ENCODE measurements around the gene TLE5.

TLE5 gene

DNA sequence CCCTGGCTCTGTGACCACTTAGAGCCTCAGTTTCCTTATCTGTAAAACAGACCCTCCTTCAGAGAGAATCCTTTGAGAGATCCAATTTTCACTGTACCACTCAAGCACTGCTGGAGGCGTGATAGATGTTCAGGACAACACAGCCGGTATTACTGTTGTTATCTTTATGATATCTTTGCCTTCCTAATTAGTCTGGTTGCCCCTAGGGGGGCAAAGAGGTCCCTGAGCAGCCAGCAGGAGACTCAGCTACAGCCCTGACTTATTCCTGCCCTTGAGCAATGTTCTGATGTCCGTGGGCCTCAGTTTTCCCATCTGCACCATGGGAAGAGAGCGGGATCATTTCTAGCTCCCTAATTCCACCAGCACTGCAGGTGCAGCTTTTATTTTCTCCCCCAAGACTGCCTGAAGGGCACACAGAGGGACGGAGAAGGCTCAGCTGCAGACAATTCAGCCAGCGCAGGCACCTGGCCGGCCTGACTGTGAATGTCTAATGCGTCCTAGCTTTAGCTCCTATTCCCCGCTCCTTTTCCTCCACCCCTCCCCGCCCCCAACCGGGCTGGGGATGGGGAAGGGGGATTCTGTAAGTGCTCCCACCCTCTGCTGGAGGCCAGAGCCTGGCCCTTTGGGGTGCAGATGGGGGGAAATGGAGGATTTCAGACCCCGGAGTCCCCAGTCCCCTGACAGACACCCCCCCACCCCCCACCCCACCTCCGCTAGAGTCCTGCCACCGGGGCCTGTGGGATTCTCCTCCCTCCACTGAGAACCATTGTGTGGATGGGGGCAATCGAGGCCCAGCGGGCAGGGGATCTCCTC is 16.2 kb downstream of the TLE5 start:
- Histone ChIP-seq H3K79me2 (ENCODE audit: insufficient read depth, low read length) (no peaks in the 10 kb centered on the region), H3K9me3 (ENCODE audit: insufficient read depth, low read length) (no peaks in the 10 kb centered on the region), H3K9me2 (replicated peaks; ENCODE audit: insufficient read depth, low read length) (no peaks in the 10 kb centered on the region), H4K20me1 (ENCODE audit: low read depth, low read length) (no peaks in the 10 kb centered on the region), H3K9ac (ENCODE audit: low read length) (no peak overlapping the region), H2AFZ (ENCODE audit: low read depth, low read length, severe bottlenecking) (no peak overlapping the region), H3K27ac (ENCODE audit: low read depth, low read length) (no peak overlapping the region), H3K4me3 (ENCODE audit: insufficient read depth, low read length, poor library complexity, severe bottlenecking) (no peak overlapping the region), H3K4me2 (ENCODE audit: low read depth, low read length, poor library complexity, severe bottlenecking) (no peak overlapping the region), H3F3A (ENCODE audit: insufficient read depth) (no peaks in the 10 kb centered on the region), H3K27me3 (ENCODE audit: low read length) (no peaks in the 10 kb centered on the region), H3K36me3 (ENCODE audit: low read length) (no peaks in the 10 kb centered on the region)
- TF ChIP-seq EZH2phosphoT487 (conservative IDR thresholded peaks at IDR 0.05; ENCODE audit: low read length) = no peak
- TF ChIP-seq, protein P1, sequence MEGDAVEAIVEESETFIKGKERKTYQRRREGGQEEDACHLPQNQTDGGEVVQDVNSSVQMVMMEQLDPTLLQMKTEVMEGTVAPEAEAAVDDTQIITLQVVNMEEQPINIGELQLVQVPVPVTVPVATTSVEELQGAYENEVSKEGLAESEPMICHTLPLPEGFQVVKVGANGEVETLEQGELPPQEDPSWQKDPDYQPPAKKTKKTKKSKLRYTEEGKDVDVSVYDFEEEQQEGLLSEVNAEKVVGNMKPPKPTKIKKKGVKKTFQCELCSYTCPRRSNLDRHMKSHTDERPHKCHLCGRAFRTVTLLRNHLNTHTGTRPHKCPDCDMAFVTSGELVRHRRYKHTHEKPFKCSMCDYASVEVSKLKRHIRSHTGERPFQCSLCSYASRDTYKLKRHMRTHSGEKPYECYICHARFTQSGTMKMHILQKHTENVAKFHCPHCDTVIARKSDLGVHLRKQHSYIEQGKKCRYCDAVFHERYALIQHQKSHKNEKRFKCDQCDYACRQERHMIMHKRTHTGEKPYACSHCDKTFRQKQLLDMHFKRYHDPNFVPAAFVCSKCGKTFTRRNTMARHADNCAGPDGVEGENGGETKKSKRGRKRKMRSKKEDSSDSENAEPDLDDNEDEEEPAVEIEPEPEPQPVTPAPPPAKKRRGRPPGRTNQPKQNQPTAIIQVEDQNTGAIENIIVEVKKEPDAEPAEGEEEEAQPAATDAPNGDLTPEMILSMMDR (IDR thresholded peaks at IDR 0.05; ENCODE audit: insufficient read depth, low read length, poor library complexity, severe bottlenecking) = no peak

DNA sequence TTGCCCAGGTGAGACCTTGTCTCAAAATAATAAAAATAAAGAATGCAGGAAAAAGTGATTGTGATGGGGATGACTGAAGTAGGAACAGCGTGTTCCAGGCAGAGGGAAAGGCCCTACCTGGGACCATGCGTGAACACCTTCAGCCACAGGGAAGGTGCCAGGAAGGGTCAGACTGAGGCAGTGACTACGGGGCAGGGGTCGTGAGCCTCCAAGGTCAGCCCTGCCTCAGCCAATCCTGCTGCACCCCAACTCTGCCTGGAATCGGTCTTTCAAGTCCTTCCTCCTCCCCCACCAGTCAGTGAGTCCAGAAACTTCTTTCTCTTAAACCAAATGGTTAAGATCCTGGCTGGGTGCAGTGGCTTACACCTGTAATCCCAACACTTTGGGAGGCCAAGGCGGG is 17.1 kb downstream of the TLE5 start:
- Histone ChIP-seq H2AFZ (ENCODE audit: low read depth, low read length, severe bottlenecking) (no peak overlapping the region), H3K4me3 (ENCODE audit: insufficient read depth, low read length, poor library complexity, severe bottlenecking) (no peak overlapping the region), H3K36me3 (ENCODE audit: low read length) (no peaks in the 10 kb centered on the region), H3K9ac (ENCODE audit: low read length) (no peak overlapping the region), H3K79me2 (ENCODE audit: insufficient read depth, low read length) (no peaks in the 10 kb centered on the region), H3K9me2 (replicated peaks; ENCODE audit: insufficient read depth, low read length) (no peaks in the 10 kb centered on the region), H3F3A (ENCODE audit: insufficient read depth) (no peaks in the 10 kb centered on the region), H3K27ac (ENCODE audit: low read depth, low read length) (no peak overlapping the region), H3K27me3 (ENCODE audit: low read length) (no peaks in the 10 kb centered on the region), H3K4me2 (ENCODE audit: low read depth, low read length, poor library complexity, severe bottlenecking) (no peak overlapping the region), H3K9me3 (ENCODE audit: insufficient read depth, low read length) (no peaks in the 10 kb centered on the region), H4K20me1 (ENCODE audit: low read depth, low read length) (no peaks in the 10 kb centered on the region)
- no peak for TF ChIP-seq EZH2phosphoT487 (conservative IDR thresholded peaks at IDR 0.05; ENCODE audit: low read length)
- TF ChIP-seq, protein P1 (IDR thresholded peaks at IDR 0.05; ENCODE audit: insufficient read depth, low read length, poor library complexity, severe bottlenecking) = no peak

DNA sequence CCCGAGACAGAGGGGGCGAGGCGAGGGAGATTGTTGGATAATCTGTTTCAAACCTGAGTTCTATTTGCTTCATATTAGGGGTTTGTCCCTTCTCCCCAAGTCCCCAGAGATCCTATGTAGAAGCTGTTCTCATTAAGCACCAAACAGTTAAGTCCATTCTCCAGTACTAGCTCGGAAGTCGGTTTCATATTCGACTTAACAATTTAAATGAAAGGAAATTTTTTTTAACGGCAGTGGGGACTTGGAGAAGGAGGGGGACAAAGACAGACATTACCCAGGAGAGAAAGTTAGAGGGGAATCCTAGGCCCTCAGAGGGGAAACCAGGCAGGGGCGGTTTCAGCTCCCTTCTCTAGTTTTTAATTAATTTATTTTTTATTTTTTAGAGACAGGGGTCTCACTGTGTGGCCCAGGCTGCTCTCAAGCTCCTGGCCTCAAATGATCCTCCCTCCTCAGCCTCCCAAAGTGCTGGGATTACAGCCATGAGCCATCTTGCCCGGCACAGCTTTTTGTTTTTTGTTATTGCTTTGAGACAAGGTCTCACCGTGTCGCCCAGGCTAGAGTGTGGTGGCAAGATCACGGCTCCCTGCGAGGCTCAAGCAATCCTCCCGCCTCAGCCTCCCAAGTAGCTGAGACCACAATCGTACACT is 19.6 kb downstream of the TLE5 start:
- H3F3A ChIP-seq (ENCODE audit: insufficient read depth) = no peaks in the 10 kb centered on the region
- H3K9me2 ChIP-seq (replicated peaks; ENCODE audit: insufficient read depth, low read length) = no peaks in the 10 kb centered on the region
- no peaks in the 10 kb centered on the region for H3K36me3 ChIP-seq (ENCODE audit: low read length)
- no peaks in the 10 kb centered on the region for H3K27me3 ChIP-seq (ENCODE audit: low read length)
- no peak overlapping the region for H3K4me2 ChIP-seq (ENCODE audit: low read depth, low read length, poor library complexity, severe bottlenecking)
- H3K9me3 ChIP-seq (ENCODE audit: insufficient read depth, low read length) = no peaks in the 10 kb centered on the region
- TF ChIP-seq, protein P1 (IDR thresholded peaks at IDR 0.05; ENCODE audit: insufficient read depth, low read length, poor library complexity, severe bottlenecking) = no peak
- TF ChIP-seq EZH2phosphoT487 (conservative IDR thresholded peaks at IDR 0.05; ENCODE audit: low read length) = no peak
- H3K9ac ChIP-seq (ENCODE audit: low read length) = no peak overlapping the region
- no peak overlapping the region for H3K4me3 ChIP-seq (ENCODE audit: insufficient read depth, low read length, poor library complexity, severe bottlenecking)
- no peaks in the 10 kb centered on the region for H3K79me2 ChIP-seq (ENCODE audit: insufficient read depth, low read length)
- no peaks in the 10 kb centered on the region for H4K20me1 ChIP-seq (ENCODE audit: low read depth, low read length)
- no peak overlapping the region for H2AFZ ChIP-seq (ENCODE audit: low read depth, low read length, severe bottlenecking)
- H3K27ac ChIP-seq (ENCODE audit: low read depth, low read length) = no peak overlapping the region

Data from SU-DHL-6 (cell line).